GM18951 (cell line): ENCODE results near the gene SEMA5A.

Experiments used
- POLR2A ChIP-seq: IDR thresholded peaks from 4 replicates; pipeline ENCODE4 v1.6.1; 2011; ENCODE audit warnings: mild to moderate bottlenecking; ENCODE audit not compliant: insufficient read length, insufficient read depth; ENCODE audit errors: extremely low read depth
- in situ Hi-C: fragments of 300-500 bp; cut with MboI; formaldehyde crosslinking; loops from one replicate; pipeline ENCODE4 v1.12.0; 2022; ENCODE audit warnings: low sequenced_read_pairs, mixed read lengths, inconsistent platforms; ENCODE audit not compliant: unreplicated experiment

The SEMA5A gene

GRCh38 chr5:9034649-9035048 lies 511.2 kb downstream of the SEMA5A start:
- TF ChIP-seq POLR2A, result no peak
- in situ Hi-C loops, result no loop called here

- no peak for TF ChIP-seq POLR2A
- in situ Hi-C loops, result no loop called here
Observed at GRCh38 chr5:9033524-9033923, 512.4 kb downstream of the SEMA5A start.

GRCh38 chr5:9025942-9026341 lies 519.9 kb downstream of the SEMA5A start:
- in situ Hi-C loops, result no loop called here
- TF ChIP-seq POLR2A, result no peak

- in situ Hi-C loops, result no loop called here
- TF ChIP-seq POLR2A, result no peak
Observed at GRCh38 chr5:9020996-9021395, 524.9 kb downstream of the SEMA5A start.

GRCh38 chr5:9015937-9016270 lies 530.0 kb downstream of the SEMA5A start:
- no peak for TF ChIP-seq POLR2A
- in situ Hi-C loops, result no loop called here

- in situ Hi-C loops, result no loop called here
Observed at GRCh38 chr5:9015260-9015936, 530.5 kb downstream of the SEMA5A start.

GRCh38 chr5:9013147-9013546 lies 532.7 kb downstream of the SEMA5A start:
- in situ Hi-C loops, result no loop called here
- TF ChIP-seq POLR2A, result no peak

More at GRCh38 chr5:9015260-9015936, 530.5 kb downstream of the SEMA5A start:
- TF ChIP-seq POLR2A, result no peak

GRCh38 chr5:9009931-9010651 lies 535.8 kb downstream of the SEMA5A start:
- in situ Hi-C loops, result no loop called here
- no peak for TF ChIP-seq POLR2A

- in situ Hi-C loops, result no loop called here
- no peak for TF ChIP-seq POLR2A
Observed at GRCh38 chr5:8997542-8998070, 548.3 kb downstream of the SEMA5A start.

- in situ Hi-C loops, result no loop called here
- TF ChIP-seq POLR2A, result no peak
Observed at GRCh38 chr5:8993031-8993430, 552.8 kb downstream of the SEMA5A start.
